ENCODE results near the gene MIP. TPM values are rescaled to one million over a fixed set of nuclear protein-coding genes. Genes with fewer than 3 reads are reported as not detected.

The MIP gene
- total RNA-seq, 4 donors from 2014 or later = not detected

DNA sequence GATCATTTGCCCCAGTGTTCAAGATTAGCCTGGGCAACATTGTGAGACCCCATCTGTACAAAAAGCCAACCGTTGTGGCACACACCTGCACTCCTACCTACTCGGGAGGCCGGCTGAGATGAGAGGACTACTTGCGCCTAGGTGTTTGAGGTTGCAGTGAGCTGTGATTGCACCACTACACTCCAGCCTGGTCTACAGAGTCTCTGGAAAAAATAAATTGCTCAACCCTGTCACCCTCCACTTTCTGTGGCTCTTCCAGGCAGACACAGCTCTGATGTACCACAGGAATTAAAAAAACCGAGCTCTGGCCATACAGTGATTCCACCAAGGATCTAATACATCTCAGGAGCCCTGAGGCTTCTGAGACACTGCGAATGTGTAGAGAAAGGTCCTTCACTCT is 19.6 kb downstream of the MIP start:
- in situ Hi-C loops (cut with MboI; ENCODE audit: low sequenced_read_pairs in 4 of 4) = no loop called here
- Histone ChIP-seq H3K36me3 (no peaks in the 10 kb centered on the region), H3K4me3 (no peak overlapping the region), H3K27ac (no peak overlapping the region), H3K4me1 (no peaks in the 10 kb centered on the region), H3K27me3 (no peaks in the 10 kb centered on the region), H3K9me3 (no peaks in the 10 kb centered on the region)
- TF ChIP-seq, protein P1, sequence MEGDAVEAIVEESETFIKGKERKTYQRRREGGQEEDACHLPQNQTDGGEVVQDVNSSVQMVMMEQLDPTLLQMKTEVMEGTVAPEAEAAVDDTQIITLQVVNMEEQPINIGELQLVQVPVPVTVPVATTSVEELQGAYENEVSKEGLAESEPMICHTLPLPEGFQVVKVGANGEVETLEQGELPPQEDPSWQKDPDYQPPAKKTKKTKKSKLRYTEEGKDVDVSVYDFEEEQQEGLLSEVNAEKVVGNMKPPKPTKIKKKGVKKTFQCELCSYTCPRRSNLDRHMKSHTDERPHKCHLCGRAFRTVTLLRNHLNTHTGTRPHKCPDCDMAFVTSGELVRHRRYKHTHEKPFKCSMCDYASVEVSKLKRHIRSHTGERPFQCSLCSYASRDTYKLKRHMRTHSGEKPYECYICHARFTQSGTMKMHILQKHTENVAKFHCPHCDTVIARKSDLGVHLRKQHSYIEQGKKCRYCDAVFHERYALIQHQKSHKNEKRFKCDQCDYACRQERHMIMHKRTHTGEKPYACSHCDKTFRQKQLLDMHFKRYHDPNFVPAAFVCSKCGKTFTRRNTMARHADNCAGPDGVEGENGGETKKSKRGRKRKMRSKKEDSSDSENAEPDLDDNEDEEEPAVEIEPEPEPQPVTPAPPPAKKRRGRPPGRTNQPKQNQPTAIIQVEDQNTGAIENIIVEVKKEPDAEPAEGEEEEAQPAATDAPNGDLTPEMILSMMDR (IDR thresholded peaks at IDR 0.05 in 4 of 5, conservative IDR thresholded peaks at IDR 0.05 in 1 of 5) = no peak
- TF ChIP-seq POLR2A (IDR thresholded peaks at IDR 0.05) = no peak
- DNase-seq = no peak
- intact Hi-C loops (cut with DNase I; ENCODE audit: low total_unique reads) = no loop called here
- ATAC-seq = no peak

DNA sequence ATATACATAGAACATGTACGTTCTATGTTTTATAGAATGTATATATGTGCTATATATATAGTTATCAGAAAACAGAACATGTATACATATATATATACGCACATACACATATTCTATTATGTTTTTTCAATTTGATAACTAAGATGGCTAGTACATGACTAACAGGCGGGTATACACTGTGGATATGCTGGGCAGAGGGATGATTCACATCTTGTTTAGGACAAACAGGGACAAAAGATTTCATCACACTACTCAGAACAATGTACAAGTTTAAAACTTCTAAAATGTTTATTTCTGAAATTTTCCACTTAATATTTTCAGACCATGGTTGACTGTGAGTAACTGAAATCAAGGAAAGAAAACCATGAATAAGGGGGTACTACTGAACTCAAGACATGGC is 22.6 kb downstream of the MIP start:
- in situ Hi-C loops (cut with MboI; ENCODE audit: low sequenced_read_pairs in 4 of 4) = no loop called here
- ATAC-seq = no peak
- Histone ChIP-seq H3K36me3 (no peaks in the 10 kb centered on the region), H3K4me1 (no peaks in the 10 kb centered on the region), H3K4me3 (no peak overlapping the region), H3K27ac (no peak overlapping the region), H3K27me3 (no peaks in the 10 kb centered on the region), H3K9me3 (no peaks in the 10 kb centered on the region)
- TF ChIP-seq, protein P1 (IDR thresholded peaks at IDR 0.05 in 4 of 5, conservative IDR thresholded peaks at IDR 0.05 in 1 of 5) = no peak
- TF ChIP-seq POLR2A (IDR thresholded peaks at IDR 0.05) = no peak
- intact Hi-C loops (cut with DNase I; ENCODE audit: low total_unique reads) = no loop called here
- no peak for DNase-seq

DNA sequence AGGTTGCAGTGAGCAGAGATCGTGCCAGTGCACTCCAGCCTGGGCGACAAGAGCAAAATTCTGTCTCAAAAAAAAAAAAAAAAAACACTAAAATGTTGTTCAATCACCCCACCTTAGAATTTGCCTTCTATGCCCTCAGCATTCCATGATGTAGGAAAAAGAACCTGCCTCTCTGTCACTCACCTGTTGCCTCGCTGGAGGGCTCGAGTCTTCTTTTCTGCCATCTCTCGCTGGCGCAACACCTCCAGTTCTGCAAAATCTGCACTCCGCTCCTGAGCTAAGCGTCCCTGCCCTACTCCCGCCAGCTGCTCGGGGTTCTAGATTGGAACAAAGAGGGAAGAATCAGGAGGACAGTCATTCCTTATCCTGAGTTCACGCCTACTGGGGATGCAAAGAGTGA is 23.2 kb downstream of the MIP start:
- intact Hi-C loops (cut with DNase I; ENCODE audit: low total_unique reads) (no loop called here), in situ Hi-C loops (cut with MboI; ENCODE audit: low sequenced_read_pairs in 4 of 4) (no loop called here)
- Histone ChIP-seq H3K9me3 (no peaks in the 10 kb centered on the region), H3K4me1 (no peaks in the 10 kb centered on the region), H3K27me3 (no peaks in the 10 kb centered on the region), H3K4me3 (no peak overlapping the region), H3K27ac (no peak overlapping the region), H3K36me3 (no peaks in the 10 kb centered on the region)
- TF ChIP-seq, protein P1 (IDR thresholded peaks at IDR 0.05 in 4 of 5, conservative IDR thresholded peaks at IDR 0.05 in 1 of 5) = no peak
- TF ChIP-seq POLR2A (IDR thresholded peaks at IDR 0.05) = no peak
- ATAC-seq (no peak), DNase-seq (no peak)

DNA sequence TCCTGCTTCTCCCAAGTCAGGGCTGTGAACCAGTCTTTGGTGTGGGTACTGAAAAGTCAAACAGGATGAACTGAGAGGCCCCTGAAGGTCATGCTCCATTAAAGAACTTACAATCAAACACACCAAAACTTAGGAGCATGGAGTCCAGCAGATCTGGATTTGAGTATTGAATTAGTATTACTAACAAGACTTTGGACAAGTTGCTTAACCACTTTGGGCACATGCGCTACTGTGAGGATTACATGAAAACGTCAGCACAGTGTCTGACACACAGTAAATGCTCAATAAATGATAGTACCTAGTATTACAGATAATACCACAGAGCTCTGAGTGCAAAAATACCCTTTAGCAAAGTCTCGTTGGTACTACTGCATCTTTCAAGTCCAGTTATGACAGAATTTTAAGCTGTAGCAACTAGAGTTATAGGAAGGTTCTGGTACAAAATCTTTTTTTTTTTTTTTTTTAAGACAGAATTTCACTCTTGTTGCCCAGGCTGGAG is 28.5 kb downstream of the MIP start:
- Histone ChIP-seq H3K27me3 (no peaks in the 10 kb centered on the region), H3K9me3 (no peaks in the 10 kb centered on the region), H3K4me1 (no peaks in the 10 kb centered on the region), H3K27ac (no peak overlapping the region), H3K36me3 (no peaks in the 10 kb centered on the region), H3K4me3 (no peak overlapping the region)
- ATAC-seq (no peak), DNase-seq (no peak)
- intact Hi-C loops (cut with DNase I; ENCODE audit: low total_unique reads) = no loop called here
- in situ Hi-C loops (cut with MboI; ENCODE audit: low sequenced_read_pairs in 4 of 4) = no loop called here
- no peak for TF ChIP-seq POLR2A (IDR thresholded peaks at IDR 0.05)
- TF ChIP-seq, protein P1 (IDR thresholded peaks at IDR 0.05 in 4 of 5, conservative IDR thresholded peaks at IDR 0.05 in 1 of 5) = no peak

DNA sequence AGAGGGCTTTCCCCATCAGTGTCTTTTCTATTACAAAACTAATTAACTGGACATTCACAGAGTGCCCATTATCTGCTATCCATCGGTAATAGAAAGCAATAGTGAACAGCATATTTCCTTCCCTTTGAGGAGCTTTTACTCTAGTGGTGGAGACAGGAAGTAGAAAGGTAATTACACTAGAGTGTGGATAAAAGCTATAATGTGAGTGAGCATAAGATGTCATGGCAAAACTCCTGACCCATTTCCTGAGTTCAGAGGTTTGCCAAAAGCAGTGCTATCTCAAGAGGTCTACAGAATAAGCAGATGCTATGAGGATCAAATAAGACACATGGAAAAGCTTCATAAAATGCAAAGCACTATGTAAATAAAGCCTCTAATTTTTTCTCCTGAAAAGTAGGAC is 29.3 kb downstream of the MIP start:
- in situ Hi-C loops (cut with MboI; ENCODE audit: low sequenced_read_pairs in 4 of 4) = no loop called here
- H3K4me3 ChIP-seq = no peak overlapping the region
- ATAC-seq (no peak), DNase-seq (no peak)
- intact Hi-C loops (cut with DNase I; ENCODE audit: low total_unique reads) = no loop called here
- no peaks in the 10 kb centered on the region for H3K27me3 ChIP-seq
- H3K27ac ChIP-seq = no peak overlapping the region
- no peaks in the 10 kb centered on the region for H3K36me3 ChIP-seq
- no peaks in the 10 kb centered on the region for H3K9me3 ChIP-seq
- H3K4me1 ChIP-seq = no peaks in the 10 kb centered on the region
- TF ChIP-seq, protein P1 (IDR thresholded peaks at IDR 0.05 in 4 of 5, conservative IDR thresholded peaks at IDR 0.05 in 1 of 5) = no peak
- no peak for TF ChIP-seq POLR2A (IDR thresholded peaks at IDR 0.05)

Data from gastrocnemius medialis (tissue), 4 donors.